GM21737 (cell line): ENCODE data around the gene SEMA5B.

ENCODE experiments used
- ATAC-seq: cut with Tn5 transposase; IDR thresholded peaks from one replicate; pipeline ENCODE4 v1.9.1; 2021; ENCODE audit warnings: mild to moderate bottlenecking, moderate library complexity; ENCODE audit not compliant: unreplicated experiment

Gene SEMA5B

DNA sequence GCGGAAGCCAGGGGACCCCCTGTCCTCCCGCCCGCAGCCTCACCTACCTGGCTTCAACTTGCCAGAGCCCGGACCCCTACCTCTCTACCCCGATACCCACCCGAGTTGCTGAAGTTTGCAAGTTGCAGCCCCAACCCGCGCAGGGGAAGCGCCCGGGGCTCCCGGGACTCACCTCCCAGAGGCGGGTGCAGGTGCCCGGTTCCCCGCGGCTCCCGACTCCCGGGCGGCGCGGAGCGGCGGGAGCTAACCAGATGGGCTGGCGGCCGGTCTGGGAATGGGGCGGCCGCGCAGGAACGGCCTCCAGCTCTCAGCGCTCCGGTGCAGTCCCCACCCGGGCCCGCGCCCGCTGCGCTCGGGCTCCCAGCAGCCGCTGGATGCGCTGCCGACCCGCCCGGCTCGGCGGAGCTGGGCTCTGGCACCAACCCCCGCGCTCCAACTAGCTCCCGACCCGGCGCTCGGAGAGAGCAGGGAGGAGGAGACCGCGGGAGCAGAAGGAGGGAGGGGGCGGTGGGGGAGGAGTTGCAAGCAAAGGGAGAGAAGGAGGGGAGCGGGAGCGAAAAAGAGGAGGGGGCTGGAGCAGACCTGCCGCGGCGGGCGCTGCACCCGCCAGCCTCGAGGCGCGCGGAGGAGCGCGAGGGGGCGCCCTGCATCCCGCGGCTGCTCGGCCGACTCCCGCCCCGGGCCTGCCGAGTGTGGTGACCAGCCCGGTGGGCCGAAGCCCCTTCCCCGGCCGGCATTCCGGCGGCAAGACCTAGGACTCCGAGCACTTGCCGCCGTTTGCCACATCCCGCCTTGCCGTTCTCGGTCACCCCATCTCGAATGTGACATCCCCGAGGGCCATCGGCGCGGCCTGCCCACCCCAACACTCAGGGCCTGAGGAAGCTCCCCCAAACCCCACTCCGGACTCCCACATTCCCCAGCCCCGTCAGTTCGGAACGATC lies at the start of gene SEMA5B:
TSS of gene SEMA5B (minus strand) at position 472 of the 941 bp plus-strand sequence. CDS start 66,500 bp downstream, outside the sequence.
- ATAC-seq, result no peak

GRCh38 chr3:123076496-123077418 lies 49.2 kb upstream of the SEMA5B start:
- ATAC-seq, result no peak

- no peak for ATAC-seq
These were observed 48.5 kb upstream of the SEMA5B start for GRCh38 chr3:123076112-123076495.

DNA sequence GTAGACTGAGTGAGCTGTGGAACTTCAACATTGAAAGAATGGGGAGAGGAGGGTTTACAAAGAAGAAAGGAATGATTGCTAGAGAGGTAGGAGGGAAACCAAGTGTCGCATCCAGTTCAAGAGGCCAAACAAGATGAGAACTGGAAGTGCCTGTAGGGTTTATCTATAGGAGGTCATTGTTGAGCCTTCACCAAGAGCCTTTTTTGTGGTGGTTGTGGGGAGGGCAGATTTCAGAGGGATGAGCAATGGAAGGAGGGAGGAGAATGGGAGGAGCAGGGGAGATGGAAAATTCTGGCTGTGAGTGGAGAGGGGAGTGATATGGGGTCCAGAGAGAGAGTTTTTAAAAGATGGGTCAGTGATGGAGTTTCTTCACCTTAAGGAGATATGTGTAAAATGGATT lies 47.8 kb upstream of the SEMA5B start:
- no peak for ATAC-seq

DNA sequence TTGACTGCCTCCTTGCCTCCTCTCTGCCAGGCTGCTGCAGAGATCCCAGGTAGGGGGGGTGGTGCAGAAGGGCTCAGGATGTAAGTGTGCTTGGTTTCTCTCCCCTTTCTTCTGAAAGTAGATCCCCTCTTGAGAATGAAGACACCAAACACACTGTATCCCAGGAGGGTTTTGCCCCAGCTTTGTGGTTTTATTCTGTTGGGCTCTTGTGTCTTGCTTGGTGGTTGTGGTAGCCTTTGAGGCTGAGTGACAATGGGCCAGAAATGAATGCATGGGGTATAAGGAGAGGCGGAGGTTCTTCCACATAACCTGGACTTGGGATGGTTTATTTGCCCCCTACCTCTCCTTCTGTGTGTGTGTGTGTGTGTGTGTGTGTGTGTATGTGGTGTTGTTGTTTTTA lies 45.0 kb upstream of the SEMA5B start:
- no peak for ATAC-seq

GRCh38 chr3:123072152-123072551 lies 44.6 kb upstream of the SEMA5B start:
- no peak for ATAC-seq

GRCh38 chr3:123071581-123071980 lies 44.0 kb upstream of the SEMA5B start:
- no peak for ATAC-seq

DNA sequence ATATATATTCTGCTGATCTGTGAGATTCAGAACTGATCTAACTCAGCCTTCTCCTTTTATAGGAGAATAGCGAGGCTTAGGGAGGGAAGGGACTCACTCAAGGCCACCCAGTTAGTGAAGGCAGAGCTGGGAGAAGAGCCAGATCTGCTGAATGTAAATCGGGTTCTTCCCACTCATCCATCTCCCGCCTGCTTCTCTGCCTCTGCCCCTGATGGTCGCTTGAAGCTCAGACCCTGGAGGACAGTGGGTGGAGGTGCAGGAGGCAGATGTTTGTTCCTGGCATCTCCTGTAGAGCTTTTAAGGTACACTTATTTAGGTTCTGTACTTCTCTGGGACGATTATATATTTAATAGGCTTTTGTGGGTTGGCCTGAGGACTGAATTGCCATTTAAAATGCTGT lies 43.6 kb upstream of the SEMA5B start:
- no peak for ATAC-seq

DNA sequence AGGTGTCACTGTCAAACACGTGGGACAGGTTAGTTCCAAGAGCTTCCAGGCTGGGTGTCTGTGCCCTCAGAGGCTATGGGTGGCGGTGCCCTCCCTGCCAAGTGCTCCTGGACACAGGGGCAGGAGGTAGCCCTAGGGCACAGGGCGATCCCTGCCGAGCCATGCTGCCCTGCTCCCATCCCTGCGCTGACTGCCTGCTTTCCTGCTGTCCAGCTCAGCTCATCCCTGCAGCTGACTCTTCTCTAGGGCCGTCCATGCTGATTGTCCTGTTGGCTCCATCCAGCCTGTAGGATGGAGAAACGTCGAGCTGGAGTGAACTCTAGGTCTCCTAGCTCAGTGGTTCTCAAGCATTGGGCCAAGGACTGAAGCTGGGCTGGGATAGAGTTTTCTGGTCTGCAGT lies 42.9 kb upstream of the SEMA5B start:
- no peak for ATAC-seq

DNA sequence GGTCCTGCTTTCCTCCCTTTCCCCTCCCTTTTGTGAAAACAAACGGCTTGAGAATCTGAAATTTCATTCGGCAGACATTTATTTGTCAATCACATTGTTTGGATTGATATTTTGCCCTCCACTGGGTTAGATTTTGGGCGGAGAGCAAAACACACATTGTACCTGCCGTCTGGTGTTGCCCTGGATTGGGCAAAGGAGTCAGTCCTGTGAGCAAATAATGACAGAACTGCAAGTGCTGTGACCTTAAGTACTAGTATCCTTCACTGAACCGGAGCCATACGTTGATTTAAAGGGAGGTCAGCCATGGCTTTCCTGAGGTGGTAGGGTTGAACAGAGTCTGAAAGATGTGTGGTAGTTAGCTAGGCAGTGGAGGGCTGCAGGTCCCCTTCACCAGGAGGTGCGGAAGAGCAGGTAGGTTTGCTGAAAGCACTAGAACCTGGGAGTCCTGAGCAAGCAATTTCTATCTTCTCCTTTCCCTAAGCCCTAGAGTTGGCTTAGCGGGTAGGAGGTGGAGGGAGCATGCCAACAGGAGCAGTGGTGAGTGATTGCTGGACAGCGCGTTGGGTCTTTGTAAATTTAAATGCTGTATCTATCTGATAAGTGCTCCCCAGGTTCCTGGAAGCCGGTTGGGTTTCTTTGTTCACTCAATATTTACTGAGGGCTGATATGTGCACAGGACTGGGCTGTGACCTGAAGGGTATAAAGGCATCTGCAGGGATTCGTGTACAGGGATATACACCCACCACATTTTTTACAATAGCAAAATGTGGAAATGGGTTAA lies 41.2 kb upstream of the SEMA5B start:
- ATAC-seq, result no peak

DNA sequence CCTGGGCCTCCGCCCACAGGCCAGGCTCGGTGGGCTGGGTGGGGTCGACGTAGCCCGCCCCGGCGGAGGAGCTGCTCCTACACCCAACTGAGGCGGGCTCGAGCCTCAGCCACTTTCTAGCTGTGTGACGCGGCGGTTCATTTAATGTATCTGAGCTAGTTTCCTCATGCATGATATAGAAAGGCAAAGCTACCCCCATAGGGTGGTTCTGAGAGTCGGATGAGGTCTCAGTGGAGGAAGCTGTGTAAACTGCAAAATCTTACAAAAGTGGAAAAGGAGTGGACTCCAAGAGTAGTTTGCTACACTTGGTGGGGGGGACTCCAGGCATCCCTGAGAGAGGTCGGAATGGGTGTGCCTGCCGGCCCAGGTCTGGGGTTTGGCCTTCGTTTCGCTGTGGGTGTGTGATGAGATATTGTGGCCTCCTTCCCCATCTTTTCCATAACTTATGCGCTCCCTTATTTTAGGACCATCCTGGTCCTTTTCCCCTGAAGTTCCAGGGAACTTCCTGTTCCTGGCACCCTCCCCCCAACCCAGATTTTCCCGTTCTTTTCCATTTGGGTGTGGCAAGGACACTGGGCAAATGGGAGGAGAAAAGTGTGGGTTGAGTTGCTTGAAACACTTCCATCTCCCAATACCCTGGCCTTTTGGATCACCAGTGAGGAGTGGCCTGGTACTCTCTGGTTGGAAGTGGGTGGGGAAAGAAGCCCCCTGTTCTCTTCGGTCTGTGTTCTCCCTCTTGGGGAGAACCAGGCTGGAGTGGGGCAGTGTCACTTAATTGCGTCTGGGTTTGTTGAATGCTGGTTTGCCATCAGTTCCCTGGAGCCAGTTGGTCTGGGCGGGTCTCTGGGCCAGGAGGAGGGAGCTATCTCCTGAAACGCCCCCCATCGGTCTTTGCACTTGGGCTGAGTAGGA lies 40.4 kb upstream of the SEMA5B start:
- no peak for ATAC-seq

- ATAC-seq, result peak; percentile 79
These were observed 39.5 kb upstream of the SEMA5B start, which contains the start of gene PDIA5 for GRCh38 chr3:123066896-123067688. Gene PDIA5 (plus strand): TSS chr3:123067025. CDS start chr3:123067165, 140 bp downstream.

DNA sequence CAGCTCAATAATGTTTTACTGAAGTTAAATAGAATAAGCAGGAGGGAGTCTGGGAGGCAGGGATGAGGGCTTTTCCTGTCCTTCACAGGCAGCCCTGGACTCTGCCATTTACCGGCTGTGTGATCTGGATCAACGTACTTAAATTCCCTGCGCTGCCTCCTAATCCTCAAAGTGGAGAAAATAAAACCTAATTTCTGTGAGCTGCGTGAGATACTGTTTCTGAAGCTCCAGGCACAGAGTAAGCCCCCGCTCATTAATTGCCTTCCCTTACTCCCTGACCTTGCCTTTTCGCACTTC lies 39.0 kb upstream of the SEMA5B start:
- ATAC-seq, result no peak

DNA sequence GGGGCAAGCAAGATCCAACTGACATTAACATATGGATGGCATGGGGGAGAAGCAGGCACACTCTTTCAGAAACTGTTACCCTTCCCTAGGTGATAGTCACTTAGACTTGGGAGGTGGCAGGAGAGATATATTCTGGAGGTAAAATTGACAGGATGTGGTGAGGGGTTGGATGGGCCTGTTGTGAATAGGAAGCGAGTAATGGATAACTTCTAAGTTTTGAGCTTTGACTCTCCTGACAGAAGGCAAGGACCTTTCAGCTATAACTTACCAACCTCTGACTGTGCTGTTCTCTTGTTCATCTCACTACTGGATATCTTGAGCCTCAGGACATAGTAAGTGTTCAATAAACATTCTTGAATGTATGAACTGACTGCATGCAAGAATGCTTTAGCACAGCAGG lies 37.4 kb upstream of the SEMA5B start:
- ATAC-seq, result no peak

DNA sequence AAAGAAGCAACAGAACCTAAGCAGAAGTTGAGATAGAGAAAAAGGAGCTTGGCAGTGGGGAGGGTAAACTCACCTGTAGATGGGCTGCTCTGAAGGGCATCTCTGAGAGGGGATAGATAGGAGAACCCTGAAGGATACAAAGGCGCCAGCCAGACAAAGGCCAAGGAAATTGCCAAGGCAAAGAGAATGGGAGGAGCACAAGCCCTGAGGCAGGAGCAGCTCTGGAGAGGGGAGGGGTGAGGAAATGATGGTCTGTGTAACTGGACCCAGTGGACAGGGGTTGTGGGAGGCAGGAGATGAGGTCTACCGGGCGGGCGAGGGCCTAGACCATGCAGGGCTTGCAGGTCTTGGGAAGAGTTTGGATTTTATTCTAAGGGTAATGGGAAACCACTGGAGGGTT lies 36.9 kb upstream of the SEMA5B start:
- no peak for ATAC-seq

- no peak for ATAC-seq
These were observed 35.5 kb upstream of the SEMA5B start for GRCh38 chr3:123063034-123063433.

- no peak for ATAC-seq
These were observed 34.3 kb upstream of the SEMA5B start for GRCh38 chr3:123061856-123062255.

GRCh38 chr3:123060054-123060453 lies 32.5 kb upstream of the SEMA5B start:
- ATAC-seq, result no peak

- no peak for ATAC-seq
These were observed 30.9 kb upstream of the SEMA5B start for GRCh38 chr3:123058505-123058904.
